K562 (cell line): ENCODE data around the gene SCAMP3. TPM values are rescaled to one million over a fixed set of nuclear protein-coding genes. Genes with fewer than 3 reads are reported as not detected.

Source experiments
- ATAC-seq: fragments of 200-7000 bp; cut with Tn5 transposase; 3 replicates; pipeline ENCODE4 v1.9.1; 2020; ENCODE audit warnings: moderate library complexity
- BruUV-seq: library from RNA; stranded (reverse); fragments of 400-500 nt; replicated peaks from 2 replicates; lab custom pipeline; 2021; lab: Mats Ljungman, UMichigan
- CTCF ChIA-PET: fragments of 300-600 bp; formaldehyde crosslinking; extraction: SDS; loops from one replicate; lab custom pipeline; 2021; ENCODE audit warnings: low intra/inter-chr PET ratio; lab: Yijun Ruan, JAX
- POLR2A ChIA-PET: fragments of 300-600, 350-650 bp; sonication (Branson Sonifier 250); formaldehyde crosslinking; extraction: SDS; loops from one replicate; lab custom pipeline; 2021; ENCODE audit warnings: antibody characterized with exemption, inconsistent platforms; lab: Yijun Ruan, JAX
- DNase-seq, 4 experiments: peaks; one replicate each; pipeline versions ENCODE4 v3.0.0 to v3.0.0-alpha.2; 2011 to 2018; ENCODE audit warnings: low spot score in 3 of 4, mixed read lengths in 3 of 4; ENCODE audit errors: extremely low read depth in 1 of 4
- FAIRE-seq: peaks from 2 replicates; lab custom pipeline; 2011; peaks lifted over from hg19 to GRCh38; lab: Jason Lieb, UNC
- H2AFZ ChIP-seq: 2 replicates; pipeline ENCODE4 v1.6.0; 2011; ENCODE audit warnings: low read depth, low read length, control low read depth, inconsistent platforms
- H3K27ac ChIP-seq: fragments of 200-600 bp; 3 replicates; pipeline ENCODE4 v1.8.0; 2011; ENCODE audit warnings: low read depth, mild to moderate bottlenecking, control low read depth, inconsistent platforms, low read length, moderate library complexity, mixed read lengths; ENCODE audit errors: extremely low read depth
- H3K27me3 ChIP-seq, 2 experiments: fragments of 300-600 bp in 1 of 2; 2 replicates in 1 of 2; 3 replicates in 1 of 2; pipeline versions ENCODE4 v1.6.0 to v1.8.0; 2011; ENCODE audit warnings: inconsistent platforms in 2 of 2, low read length in 2 of 2, mild to moderate bottlenecking in 1 of 2, mixed read lengths in 1 of 2, moderate library complexity in 1 of 2; ENCODE audit not compliant: control insufficient read depth in 2 of 2, insufficient read depth in 2 of 2
- H3K36me3 ChIP-seq: fragments of 300-600 bp; 3 replicates; pipeline ENCODE4 v1.8.0; 2011; ENCODE audit warnings: mild to moderate bottlenecking, low read length, inconsistent platforms; ENCODE audit not compliant: control insufficient read depth, insufficient read depth
- H3K4me1 ChIP-seq, 2 experiments: fragments of 200-600 bp in 1 of 2; replicated peaks in 1 of 2; 2 replicates in 1 of 2; 3 replicates in 1 of 2; pipeline versions ENCODE4 v1.5.1 to v1.8.0; 2011; ENCODE audit warnings: inconsistent platforms in 2 of 2, low read length in 2 of 2, mild to moderate bottlenecking in 1 of 2, mixed read lengths in 1 of 2, moderate library complexity in 1 of 2; ENCODE audit not compliant: control insufficient read depth in 2 of 2, insufficient read depth in 2 of 2
- H3K4me2 ChIP-seq: 2 replicates; pipeline ENCODE4 v1.6.1; 2011; ENCODE audit warnings: low read length, control low read depth, inconsistent platforms, mixed read lengths; ENCODE audit not compliant: insufficient read depth
- H3K4me3 ChIP-seq: fragments of 200-600 bp; sonication (generic), shearing (Covaris generic); 2 replicates; pipeline ENCODE4 v1.5.1; 2016; ENCODE audit warnings: control low read depth, inconsistent platforms
- H3K79me2 ChIP-seq: fragments of 200-600 bp; 3 replicates; pipeline ENCODE4 v1.8.0; 2011; ENCODE audit warnings: low read length, inconsistent platforms; ENCODE audit not compliant: control insufficient read depth, insufficient read depth
- H3K9ac ChIP-seq, 2 experiments: 2 replicates each; pipeline versions ENCODE4 v1.6.0 to v1.6.1; 2011; ENCODE audit warnings: low read depth in 2 of 2, low read length in 2 of 2, control low read depth in 1 of 2, inconsistent platforms in 1 of 2, mild to moderate bottlenecking in 1 of 2, mixed read lengths in 1 of 2; ENCODE audit not compliant: insufficient read depth in 1 of 2
- H3K9me1 ChIP-seq: one replicate; pipeline ENCODE4 v1.6.0; 2011; ENCODE audit warnings: inconsistent platforms, mild to moderate bottlenecking, low read length, moderate library complexity; ENCODE audit not compliant: control insufficient read depth, insufficient read depth
- H3K9me3 ChIP-seq: replicated peaks from 2 replicates; pipeline ENCODE4 v1.5.1; 2011; ENCODE audit warnings: low read depth, low read length, inconsistent platforms; ENCODE audit not compliant: control insufficient read depth, insufficient read depth
- H4K20me1 ChIP-seq: replicated peaks from 2 replicates; pipeline ENCODE4 v1.6.1; 2011; ENCODE audit warnings: low read length, inconsistent platforms, mixed read lengths; ENCODE audit not compliant: control insufficient read depth, insufficient read depth
- ATF7 ChIP-seq: fragments of 450-650 bp; IDR thresholded peaks from 2 replicates; pipeline ENCODE4 v1.7.1; 2014; ENCODE audit warnings: mild to moderate bottlenecking, moderate library complexity
- BMI1 ChIP-seq: fragments of 150-350 bp; IDR thresholded peaks from 2 replicates; pipeline ENCODE4 v1.6.1; 2014; ENCODE audit warnings: low read length
- KDM4B ChIP-seq, 2 experiments: fragments of 450-650 bp in 1 of 2; sonication (generic) in 1 of 2; IDR thresholded peaks; 2 replicates each; pipeline ENCODE4 v1.6.1; 2016 to 2017; ENCODE audit warnings: borderline replicate concordance in 2 of 2, antibody characterized with exemption in 1 of 2, low read depth in 1 of 2, mild to moderate bottlenecking in 1 of 2
- NBN ChIP-seq: fragments of 450-650 bp; IDR thresholded peaks from 2 replicates; pipeline ENCODE4 v1.6.1; 2016; ENCODE audit warnings: low read depth, mild to moderate bottlenecking
- NFE2L1 ChIP-seq: fragments of 450-650 bp; IDR thresholded peaks from 2 replicates; pipeline ENCODE4 v1.6.1; 2016; ENCODE audit warnings: missing genetic modification characterization, low read depth, mild to moderate bottlenecking, missing compliant biosample characterization, moderate library complexity, borderline replicate concordance
- WGBS: fragments of 100-300 bp; shearing (Covaris generic); methylation state at CpG from one replicate; pipeline ENCODE4 v1.1.6; 2016; ENCODE audit warnings: low coverage, mixed read lengths; ENCODE audit not compliant: insufficient coverage; ENCODE audit errors: missing lambda C conversion rate; 5-methylcytosine and 5-hydroxymethylcytosine counted together
- in situ Hi-C: fragments of 300-500 bp; cut with MboI; formaldehyde crosslinking; loops from 4 replicates; pipeline ENCODE4 v1.15.0; 2018; ENCODE audit warnings: inconsistent platforms, mixed read lengths
- intact Hi-C: fragments of 100-400 bp; cut with micrococcal nuclease; formaldehyde crosslinking; loops from 2 replicates; pipeline ENCODE4 v1.14.2; 2022
- polyA plus RNA-seq, 8 experiments: library from polyadenylated mRNA; depleted of rRNA in 4 of 8; stranded (reverse) in 5 of 8; unstranded in 3 of 8; fragments of >200 nt; fragmentation: Nextera tagmentation in 2 of 8; fragmentation: Illumina TruSeq in 1 of 8; extraction: Ambion mirVana in 2 of 8; extraction: Trizol in 1 of 8; gene quantifications; 2 replicates each; pipeline versions ENCODE4 v1.2.1 to v1.2.3, GENCODE V29; 2011 to 2014; ENCODE audit warnings: inconsistent platforms in 1 of 8, missing spikeins in 1 of 8
- total RNA-seq, 7 experiments: library from RNA; depleted of rRNA in 6 of 7; stranded (reverse); fragments of >200 nt in 6 of 7; fragmentation: Illumina TruSeq in 2 of 7; extraction: Trizol in 2 of 7; gene quantifications; 2 replicates each; pipeline versions ENCODE4 v1.2.1 to v1.2.3, GENCODE V29; 2011 to 2021; ENCODE audit warnings: low replicate concordance in 1 of 7
- TF ChIP-seq, protein P1 (sequence below), 2 experiments: IDR thresholded peaks; 2 replicates each; pipeline ENCODE4 v1.6.1; 2012; ENCODE audit warnings: improper control_type of control experiment in 2 of 2, low read depth in 2 of 2, low read length in 2 of 2, borderline replicate concordance in 1 of 2
- TF ChIP-seq, protein P2 (sequence below): fragments of 200-400 bp; formaldehyde crosslinking; IDR thresholded peaks from 2 replicates; pipeline ENCODE4 v1.6.1; 2017; ENCODE audit warnings: mild to moderate bottlenecking, low read depth, low read length, moderate library complexity
- TF ChIP-seq, protein P3 (sequence below): fragments of 450-650 bp; IDR thresholded peaks from 2 replicates; pipeline ENCODE4 v1.6.1; 2017; ENCODE audit warnings: antibody characterized with exemption

The SCAMP3 gene
- total and polyA plus RNA-seq, 9 of the 15 experiments (the other 6 are each of a cell fraction or from before 2014, with no cell fraction given): 14.2 to 131 (median 86.1) TPM

DNA sequence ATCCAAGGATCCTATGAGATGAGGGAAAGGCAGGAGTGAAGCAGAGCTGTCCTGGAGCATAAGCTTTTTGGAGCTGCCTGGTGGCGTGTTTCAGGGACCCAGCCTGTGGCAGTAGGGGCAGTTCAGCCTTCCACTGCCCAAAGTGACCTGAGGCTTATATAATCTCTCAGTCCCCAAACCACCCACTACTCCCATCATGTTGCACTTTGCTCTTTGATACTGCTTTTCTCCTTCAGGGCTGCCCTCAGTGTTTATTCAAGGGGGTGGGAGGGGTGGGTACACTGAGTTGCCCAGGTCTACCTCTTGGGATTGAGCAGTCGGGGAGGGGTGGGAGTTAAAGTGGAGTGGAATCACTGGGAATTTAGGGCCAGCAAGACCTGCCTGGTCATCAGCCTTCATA, 24.4 kb upstream of the SCAMP3 start:
- Histone ChIP-seq H3K9ac (no peak overlapping the region), H3K9me3 (no peaks in the 10 kb centered on the region), H3K27ac (no peak overlapping the region), H3K4me3 (no peak overlapping the region), H4K20me1 (no peaks in the 10 kb centered on the region; the same call in 1 of the 2 replicates), H3K4me2 (no peak overlapping the region), H3K9me1 (no peaks in the 10 kb centered on the region), H3K36me3 (peaks cover 33% of the 10 kb centered on the region; the same call in 2 of the 3 replicates), H3K79me2 (no peaks in the 10 kb centered on the region), H2AFZ (no peak overlapping the region), H3K4me1 (peaks cover 0 to 35% of the 10 kb centered on the region in 2 experiments; a peak in 3 of 5 replicates), H3K27me3 (no peaks in the 10 kb centered on the region)
- ChIA-PET CTCF (no interaction called here), POLR2A (interaction anchor here (0.8 to 1.8 kb wide), 4 partner anchors 10 to 43 kb away, joined by 3 to 4 read pairs (median 4); partner anchors contain the start of genes HCN3 and PKLR)
- no TSS peak for BruUV-seq
- FAIRE-seq (no peak), ATAC-seq (no peak), DNase-seq (no peak)
- intact Hi-C loops: no loop called here
- no peak for TF ChIP-seq ATF7
- TF ChIP-seq, protein P1, sequence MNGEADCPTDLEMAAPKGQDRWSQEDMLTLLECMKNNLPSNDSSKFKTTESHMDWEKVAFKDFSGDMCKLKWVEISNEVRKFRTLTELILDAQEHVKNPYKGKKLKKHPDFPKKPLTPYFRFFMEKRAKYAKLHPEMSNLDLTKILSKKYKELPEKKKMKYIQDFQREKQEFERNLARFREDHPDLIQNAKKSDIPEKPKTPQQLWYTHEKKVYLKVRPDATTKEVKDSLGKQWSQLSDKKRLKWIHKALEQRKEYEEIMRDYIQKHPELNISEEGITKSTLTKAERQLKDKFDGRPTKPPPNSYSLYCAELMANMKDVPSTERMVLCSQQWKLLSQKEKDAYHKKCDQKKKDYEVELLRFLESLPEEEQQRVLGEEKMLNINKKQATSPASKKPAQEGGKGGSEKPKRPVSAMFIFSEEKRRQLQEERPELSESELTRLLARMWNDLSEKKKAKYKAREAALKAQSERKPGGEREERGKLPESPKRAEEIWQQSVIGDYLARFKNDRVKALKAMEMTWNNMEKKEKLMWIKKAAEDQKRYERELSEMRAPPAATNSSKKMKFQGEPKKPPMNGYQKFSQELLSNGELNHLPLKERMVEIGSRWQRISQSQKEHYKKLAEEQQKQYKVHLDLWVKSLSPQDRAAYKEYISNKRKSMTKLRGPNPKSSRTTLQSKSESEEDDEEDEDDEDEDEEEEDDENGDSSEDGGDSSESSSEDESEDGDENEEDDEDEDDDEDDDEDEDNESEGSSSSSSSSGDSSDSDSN (IDR thresholded peaks at IDR 0.05; ENCODE audit: borderline replicate concordance in 1 of 2, low read depth in 2 of 2, low read length in 2 of 2): no peak
- TF ChIP-seq NBN: no peak
- TF ChIP-seq KDM4B (IDR thresholded peaks at IDR 0.05; ENCODE audit: borderline replicate concordance in 2 of 2, low read depth in 1 of 2): no peak
- no peak for TF ChIP-seq NFE2L1 (tag)
- TF ChIP-seq, protein P2, sequence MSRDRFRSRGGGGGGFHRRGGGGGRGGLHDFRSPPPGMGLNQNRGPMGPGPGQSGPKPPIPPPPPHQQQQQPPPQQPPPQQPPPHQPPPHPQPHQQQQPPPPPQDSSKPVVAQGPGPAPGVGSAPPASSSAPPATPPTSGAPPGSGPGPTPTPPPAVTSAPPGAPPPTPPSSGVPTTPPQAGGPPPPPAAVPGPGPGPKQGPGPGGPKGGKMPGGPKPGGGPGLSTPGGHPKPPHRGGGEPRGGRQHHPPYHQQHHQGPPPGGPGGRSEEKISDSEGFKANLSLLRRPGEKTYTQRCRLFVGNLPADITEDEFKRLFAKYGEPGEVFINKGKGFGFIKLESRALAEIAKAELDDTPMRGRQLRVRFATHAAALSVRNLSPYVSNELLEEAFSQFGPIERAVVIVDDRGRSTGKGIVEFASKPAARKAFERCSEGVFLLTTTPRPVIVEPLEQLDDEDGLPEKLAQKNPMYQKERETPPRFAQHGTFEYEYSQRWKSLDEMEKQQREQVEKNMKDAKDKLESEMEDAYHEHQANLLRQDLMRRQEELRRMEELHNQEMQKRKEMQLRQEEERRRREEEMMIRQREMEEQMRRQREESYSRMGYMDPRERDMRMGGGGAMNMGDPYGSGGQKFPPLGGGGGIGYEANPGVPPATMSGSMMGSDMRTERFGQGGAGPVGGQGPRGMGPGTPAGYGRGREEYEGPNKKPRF: no peak
- TF ChIP-seq BMI1: no peak
- TF ChIP-seq, protein P3, sequence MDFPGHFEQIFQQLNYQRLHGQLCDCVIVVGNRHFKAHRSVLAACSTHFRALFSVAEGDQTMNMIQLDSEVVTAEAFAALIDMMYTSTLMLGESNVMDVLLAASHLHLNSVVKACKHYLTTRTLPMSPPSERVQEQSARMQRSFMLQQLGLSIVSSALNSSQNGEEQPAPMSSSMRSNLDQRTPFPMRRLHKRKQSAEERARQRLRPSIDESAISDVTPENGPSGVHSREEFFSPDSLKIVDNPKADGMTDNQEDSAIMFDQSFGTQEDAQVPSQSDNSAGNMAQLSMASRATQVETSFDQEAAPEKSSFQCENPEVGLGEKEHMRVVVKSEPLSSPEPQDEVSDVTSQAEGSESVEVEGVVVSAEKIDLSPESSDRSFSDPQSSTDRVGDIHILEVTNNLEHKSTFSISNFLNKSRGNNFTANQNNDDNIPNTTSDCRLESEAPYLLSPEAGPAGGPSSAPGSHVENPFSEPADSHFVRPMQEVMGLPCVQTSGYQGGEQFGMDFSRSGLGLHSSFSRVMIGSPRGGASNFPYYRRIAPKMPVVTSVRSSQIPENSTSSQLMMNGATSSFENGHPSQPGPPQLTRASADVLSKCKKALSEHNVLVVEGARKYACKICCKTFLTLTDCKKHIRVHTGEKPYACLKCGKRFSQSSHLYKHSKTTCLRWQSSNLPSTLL: no peak
- in situ Hi-C loops: no loop called here
- WGBS: 100% methylated on average over 2 of the region's 2 CpGs
